Endodermal cell (in vitro differentiated cells): ENCODE measurements around the gene PIEZO2. TPM values are rescaled to one million over a fixed set of nuclear protein-coding genes. Genes with fewer than 3 reads are reported as not detected.

ENCODE experiments used
- DNase-seq: peaks from one replicate; pipeline ENCODE4 v3.0.0-alpha.2; 2017
- H3K27ac ChIP-seq: 2 replicates; pipeline ENCODE4 v1.5.1; 2013; ENCODE audit warnings: mild to moderate bottlenecking, low read depth, low read length, moderate library complexity
- H3K27me3 ChIP-seq: 2 replicates; pipeline ENCODE4 v1.6.1; 2013; ENCODE audit warnings: mild to moderate bottlenecking, low read length, moderate library complexity; ENCODE audit not compliant: insufficient read depth, control insufficient read depth, poor library complexity, severe bottlenecking
- H3K36me3 ChIP-seq: 2 replicates; pipeline ENCODE4 v1.7.0; 2013; ENCODE audit warnings: mild to moderate bottlenecking, low read length, moderate library complexity; ENCODE audit not compliant: control insufficient read depth, insufficient read depth
- H3K4me1 ChIP-seq: one replicate; pipeline ENCODE4 v1.7.0; 2013; ENCODE audit warnings: low read length; ENCODE audit not compliant: control insufficient read depth, insufficient read depth
- H3K4me3 ChIP-seq: 2 replicates; pipeline ENCODE4 v1.5.1; 2013; ENCODE audit warnings: mild to moderate bottlenecking, low read length, moderate library complexity
- H3K9ac ChIP-seq: 2 replicates; pipeline ENCODE4 v1.6.1; 2013; ENCODE audit warnings: mild to moderate bottlenecking, low read length, moderate library complexity; ENCODE audit not compliant: poor library complexity, severe bottlenecking; ENCODE audit errors: extremely low read depth
- H3K9me3 ChIP-seq: 2 replicates; pipeline ENCODE4 v1.6.1; 2013; ENCODE audit warnings: mild to moderate bottlenecking, low read length, moderate library complexity; ENCODE audit not compliant: control insufficient read depth
- H3K27ac Mint-ChIP-seq: 2 replicates; pipeline ENCODE4 v1.8.0; 2020; ENCODE audit warnings: mixed read lengths
- H3K27me3 Mint-ChIP-seq: 2 replicates; pipeline ENCODE4 v1.8.0; 2021; ENCODE audit warnings: mild to moderate bottlenecking, mixed read lengths; ENCODE audit not compliant: insufficient read depth
- H3K36me3 Mint-ChIP-seq: 2 replicates; pipeline ENCODE4 v1.8.0; 2020; ENCODE audit warnings: low read depth, mixed read lengths
- H3K4me1 Mint-ChIP-seq: 2 replicates; pipeline ENCODE4 v1.8.0; 2020; ENCODE audit warnings: mixed read lengths
- H3K4me3 Mint-ChIP-seq: 2 replicates; pipeline ENCODE4 v1.8.0; 2020; ENCODE audit warnings: mild to moderate bottlenecking, moderate library complexity, mixed read lengths
- H3K9me3 Mint-ChIP-seq: 2 replicates; pipeline ENCODE4 v1.8.0; 2020; ENCODE audit warnings: mild to moderate bottlenecking, mixed read lengths
- CTCF ChIP-seq: fragments of 200-600 bp; sonication (generic); conservative IDR thresholded peaks from 2 replicates; pipeline ENCODE4 v1.5.0; 2021; ENCODE audit warnings: antibody characterized with exemption, mild to moderate bottlenecking
- WGBS, 2 experiments: methylation state at CpG; one replicate each; pipeline versions ENCODE4 v1.1.5 to v1.1.7; 2013; ENCODE audit warnings: missing lambda C conversion rate in 2 of 2, mixed read lengths in 1 of 2; ENCODE audit not compliant: insufficient coverage in 1 of 2, insufficient read length in 1 of 2; 5-methylcytosine and 5-hydroxymethylcytosine counted together
- total RNA-seq, 2 donors: library from RNA; stranded (reverse); fragmentation: NEBNext Ultra II Directional in 1 of 2; extraction: Animal tissue kit (Norgen Biotek cat#: 25700) in 1 of 2; gene quantifications; 2 replicates in 1 of 2; 3 replicates in 1 of 2; pipeline ENCODE4 v1.2.1, GENCODE V29; 2021

PIEZO2 gene
- total RNA-seq, 2 donors from 2014 or later, result 7.3 to 12.1 TPM

- DNase-seq, result no peak
- Histone ChIP-seq H3K4me3 (no peak overlapping the region), H3K36me3 (no peaks in the 10 kb centered on the region), H3K27ac (no peak overlapping the region), H3K9me3 (no peaks in the 10 kb centered on the region), H3K4me1 (peaks cover 6% of the 10 kb centered on the region), H3K27me3 (no peaks in the 10 kb centered on the region), H3K9ac (no peak overlapping the region)
- Mint-ChIP-seq H3K9me3 (no peaks in the 10 kb centered on the region), H3K36me3 (no peaks in the 10 kb centered on the region), H3K4me3 (no peak overlapping the region), H3K27me3 (no peaks in the 10 kb centered on the region), H3K4me1 (peaks cover 4% of the 10 kb centered on the region), H3K27ac (no peak overlapping the region)
- TF ChIP-seq CTCF, result no peak
- 84 to 93% methylated on average over 2 of the region's 2 CpGs for WGBS, 2 experiments
Observed at GRCh38 chr18:10713409-10713808, 436.0 kb downstream of the PIEZO2 start.

- no peak for DNase-seq
- H3K4me1 Mint-ChIP-seq, result peaks cover 5% of the 10 kb centered on the region
- WGBS, 2 experiments, result 70 to 85% methylated on average over 3 to 5 of the region's 6 CpGs
- no peak overlapping the region for H3K27ac Mint-ChIP-seq
- no peak for TF ChIP-seq CTCF
- no peaks in the 10 kb centered on the region for H3K27me3 Mint-ChIP-seq
- Histone ChIP-seq H3K9me3 (no peaks in the 10 kb centered on the region), H3K36me3 (no peaks in the 10 kb centered on the region), H3K27me3 (no peaks in the 10 kb centered on the region), H3K4me3 (no peak overlapping the region), H3K27ac (no peak overlapping the region), H3K9ac (no peak overlapping the region), H3K4me1 (no peaks in the 10 kb centered on the region)
- no peak overlapping the region for H3K4me3 Mint-ChIP-seq
- no peaks in the 10 kb centered on the region for H3K36me3 Mint-ChIP-seq
- H3K9me3 Mint-ChIP-seq, result no peaks in the 10 kb centered on the region
Observed at GRCh38 chr18:10707294-10707693, 442.1 kb downstream of the PIEZO2 start.

GRCh38 chr18:10705786-10706185, 443.6 kb downstream of the PIEZO2 start:
- Histone ChIP-seq H3K27ac (no peak overlapping the region), H3K4me1 (no peaks in the 10 kb centered on the region), H3K27me3 (no peaks in the 10 kb centered on the region), H3K4me3 (no peak overlapping the region), H3K9me3 (no peaks in the 10 kb centered on the region), H3K9ac (no peak overlapping the region), H3K36me3 (no peaks in the 10 kb centered on the region)
- WGBS, 2 experiments, result 79 to 86% methylated on average over 3 of the region's 3 CpGs
- peaks cover 5% of the 10 kb centered on the region for H3K4me1 Mint-ChIP-seq
- H3K27ac Mint-ChIP-seq, result no peak overlapping the region
- no peak for DNase-seq
- H3K36me3 Mint-ChIP-seq, result no peaks in the 10 kb centered on the region
- H3K27me3 Mint-ChIP-seq, result no peaks in the 10 kb centered on the region
- H3K4me3 Mint-ChIP-seq, result no peak overlapping the region
- no peaks in the 10 kb centered on the region for H3K9me3 Mint-ChIP-seq
- TF ChIP-seq CTCF, result no peak
